ENCODE measurements around the gene VASP. TPM values are rescaled to one million over a fixed set of nuclear protein-coding genes. Genes with fewer than 3 reads are reported as not detected.
A peak's percentile ranks its signal among the peaks of the same experiment; 100 is the strongest.

Gene VASP
- total and polyA plus RNA-seq, 9 of the 15 experiments (the other 6 are each of a cell fraction or from before 2014, with no cell fraction given): 16.7 to 261 (median 112) TPM

GRCh38 chr19:45512881-45513483 lies 5.7 kb downstream of the VASP start (continued):
- TF ChIP-seq PATZ1 (CRISPR knock-in tag; IDR thresholded peaks at IDR 0.05; ENCODE audit: borderline replicate concordance): no peak
- TF ChIP-seq ZFP36 (IDR thresholded peaks at IDR 0.05; ENCODE audit: low read depth, low read length, partially characterized antibody): peak; percentile 54
- TF ChIP-seq TAF7 (tag; IDR thresholded peaks at IDR 0.05): no peak
- TF ChIP-seq BHLHE40 (IDR thresholded peaks at IDR 0.05; ENCODE audit: low read length): no peak
- TF ChIP-seq MXD1 (CRISPR knock-in tag; IDR thresholded peaks at IDR 0.05; ENCODE audit: borderline replicate concordance, poor library complexity, severe bottlenecking): no peak
- no peak for TF ChIP-seq PRPF4 (IDR thresholded peaks at IDR 0.05; ENCODE audit: insufficient read depth, low read depth, low read length, poor library complexity, severe bottlenecking)
- TF ChIP-seq KAT8 (IDR thresholded peaks at IDR 0.05; ENCODE audit: low read depth): no peak
- no peak for TF ChIP-seq EP400 (IDR thresholded peaks at IDR 0.05)
- TF ChIP-seq CBFA2T3 (IDR thresholded peaks at IDR 0.05): no peak
- peak; percentile 68; the same call in 1 of the 2 replicates for TF ChIP-seq SMARCA5 (IDR thresholded peaks at IDR 0.05)
- TF ChIP-seq ZNF512 (tag; IDR thresholded peaks at IDR 0.05): no peak
- 0 out of 2 replicates have a peak, but pooled peaks have one; percentile 12 for TF ChIP-seq ZNF384 (IDR thresholded peaks at IDR 0.05; ENCODE audit: low read depth, low read length)

All from K562 (cell line).